Measurements from ENCODE around the gene GGTLC2.

- TF ChIP-seq POLR2A (IDR thresholded peaks at IDR 0.05; ENCODE audit: low read length) (no peak), GATA1 (IDR thresholded peaks at IDR 0.05; ENCODE audit: low read depth, low read length) (no peak)
Observed at GRCh38 chr22:22612516-22612915, 31.9 kb upstream of the GGTLC2 start.

Measured in erythroblast (primary cell).